Measurements from ENCODE around the gene FMNL2. TPM values are rescaled to one million over a fixed set of nuclear protein-coding genes. Genes with fewer than 3 reads are reported as not detected.

FMNL2 gene
- total RNA-seq, 1 experiment from 2014 or later, result 33.6 TPM

DNA sequence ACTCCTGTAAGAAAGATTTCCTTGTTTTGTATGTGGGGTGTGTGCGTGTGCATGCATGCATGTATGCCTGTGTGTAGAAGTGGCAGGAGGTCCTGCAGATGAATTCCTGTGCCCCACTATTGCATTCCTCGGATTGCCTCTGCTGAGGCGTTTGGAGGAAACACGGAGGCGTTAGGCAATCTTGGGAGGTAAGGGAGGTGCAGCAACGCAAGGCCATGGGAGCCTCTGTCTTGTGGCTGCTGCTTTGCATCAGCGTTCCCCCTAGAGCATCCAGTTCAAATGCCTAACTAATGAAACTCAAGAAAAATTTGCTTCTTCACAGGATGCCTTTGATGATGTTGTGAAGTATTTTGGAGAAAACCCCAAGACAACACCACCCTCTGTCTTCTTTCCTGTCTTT is 302.3 kb downstream of the FMNL2 start:
- Histone ChIP-seq H3K4me1 (ENCODE audit: insufficient read depth, low read length) (no peaks in the 10 kb centered on the region), H3K79me1 (ENCODE audit: insufficient read depth, low read depth, low read length, poor library complexity, severe bottlenecking) (no peaks in the 10 kb centered on the region), H3K56ac (ENCODE audit: insufficient read length, low read depth, low read length) (no peak overlapping the region), H3K23me2 (ENCODE audit: insufficient read length, low read depth, low read length, poor library complexity, severe bottlenecking) (no peaks in the 10 kb centered on the region), H4K5ac (ENCODE audit: insufficient read length, low read depth, low read length) (no peak overlapping the region), H3K4ac (ENCODE audit: low read depth, low read length) (no peak overlapping the region), H2AFZ (ENCODE audit: low read length) (no peak overlapping the region), H4K91ac (ENCODE audit: insufficient read length, low read depth, low read length) (no peak overlapping the region), H3K14ac (ENCODE audit: insufficient read depth, low read length) (no peak overlapping the region), H2BK15ac (ENCODE audit: low read depth, low read length) (no peak overlapping the region), H3K23ac (ENCODE audit: insufficient read length, low read depth, low read length) (no peak overlapping the region), H4K20me1 (ENCODE audit: control insufficient read depth, insufficient read depth, insufficient read length) (no peaks in the 10 kb centered on the region), H3K27me3 (ENCODE audit: insufficient read depth, low read length) (no peaks in the 10 kb centered on the region), H4K8ac (replicated peaks; ENCODE audit: insufficient read length, low read depth, low read length) (no peak overlapping the region), H2BK12ac (ENCODE audit: insufficient read length, low read depth, low read length) (no peak overlapping the region), H3K4me2 (ENCODE audit: insufficient read depth, insufficient read length, low read length) (no peak overlapping the region), H3K27ac (ENCODE audit: insufficient read length, low read depth, low read length) (no peak overlapping the region), H3K9ac (ENCODE audit: extremely low read depth, insufficient read length, low read length) (no peak overlapping the region), H3K18ac (ENCODE audit: insufficient read length, low read depth, low read length) (no peak overlapping the region), H2BK5ac (ENCODE audit: insufficient read length, low read length) (no peak overlapping the region), H3K9me3 (ENCODE audit: control insufficient read depth, low read depth, low read length) (no peaks in the 10 kb centered on the region), H3K79me2 (ENCODE audit: insufficient read depth, low read length) (no peaks in the 10 kb centered on the region), H3T11ph (ENCODE audit: low read length) (no peak overlapping the region), H2AK5ac (ENCODE audit: insufficient read length, low read length) (no peak overlapping the region), H2BK20ac (ENCODE audit: low read depth, low read length, poor library complexity, severe bottlenecking) (no peak overlapping the region), H2BK120ac (ENCODE audit: low read depth, low read length, poor library complexity, severe bottlenecking) (no peak overlapping the region)
- DNase-seq, result no peak
- Mint-ChIP-seq H3K27me3 (ENCODE audit: low read depth) (no peaks in the 10 kb centered on the region), H3K4me1 (no peaks in the 10 kb centered on the region), H3K9me3 (no peaks in the 10 kb centered on the region), H3K4me3 (no peak overlapping the region), H3K27ac (no peak overlapping the region), H3K36me3 (ENCODE audit: insufficient read depth in 1 of 3, low read depth in 3 of 3) (peaks cover 37 to 65% (median 60%) of the 10 kb centered on the region in 3 experiments; a peak in 6 of 7 replicates)
- WGBS (ENCODE audit: extremely low coverage, insufficient read length, low lambda C conversion rate), result no CpG with 5 or more reads among the region's 7 CpGs
- TF ChIP-seq, protein P1, sequence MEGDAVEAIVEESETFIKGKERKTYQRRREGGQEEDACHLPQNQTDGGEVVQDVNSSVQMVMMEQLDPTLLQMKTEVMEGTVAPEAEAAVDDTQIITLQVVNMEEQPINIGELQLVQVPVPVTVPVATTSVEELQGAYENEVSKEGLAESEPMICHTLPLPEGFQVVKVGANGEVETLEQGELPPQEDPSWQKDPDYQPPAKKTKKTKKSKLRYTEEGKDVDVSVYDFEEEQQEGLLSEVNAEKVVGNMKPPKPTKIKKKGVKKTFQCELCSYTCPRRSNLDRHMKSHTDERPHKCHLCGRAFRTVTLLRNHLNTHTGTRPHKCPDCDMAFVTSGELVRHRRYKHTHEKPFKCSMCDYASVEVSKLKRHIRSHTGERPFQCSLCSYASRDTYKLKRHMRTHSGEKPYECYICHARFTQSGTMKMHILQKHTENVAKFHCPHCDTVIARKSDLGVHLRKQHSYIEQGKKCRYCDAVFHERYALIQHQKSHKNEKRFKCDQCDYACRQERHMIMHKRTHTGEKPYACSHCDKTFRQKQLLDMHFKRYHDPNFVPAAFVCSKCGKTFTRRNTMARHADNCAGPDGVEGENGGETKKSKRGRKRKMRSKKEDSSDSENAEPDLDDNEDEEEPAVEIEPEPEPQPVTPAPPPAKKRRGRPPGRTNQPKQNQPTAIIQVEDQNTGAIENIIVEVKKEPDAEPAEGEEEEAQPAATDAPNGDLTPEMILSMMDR (conservative IDR thresholded peaks at IDR 0.05), result no peak

Measured in H9 (cell line).